Muscle of leg (tissue), 11 donors: Measurements from ENCODE around the gene OPN5. TPM values are rescaled to one million over a fixed set of nuclear protein-coding genes. Genes with fewer than 3 reads are reported as not detected.

Source experiments
- DNase-seq: peaks from one replicate; pipeline ENCODE4 v3.0.0; 2013
- H3K27ac ChIP-seq: one replicate; pipeline ENCODE4 v1.5.1; 2013; ENCODE audit warnings: mild to moderate bottlenecking, low read length, control low read depth
- H3K27me3 ChIP-seq: one replicate; pipeline ENCODE4 v1.6.1; 2013; ENCODE audit warnings: low read length; ENCODE audit not compliant: control insufficient read depth, insufficient read depth
- H3K36me3 ChIP-seq: one replicate; pipeline ENCODE4 v1.6.1; 2013; ENCODE audit warnings: low read length; ENCODE audit not compliant: control insufficient read depth, insufficient read depth
- H3K4me1 ChIP-seq: one replicate; pipeline ENCODE4 v1.6.1; 2013; ENCODE audit warnings: low read length; ENCODE audit not compliant: control insufficient read depth, insufficient read depth
- H3K4me3 ChIP-seq: one replicate; pipeline ENCODE4 v1.5.1; 2013; ENCODE audit warnings: low read length, control low read depth
- H3K9me3 ChIP-seq: replicated peaks from 2 replicates; pipeline ENCODE4 v1.6.1; 2013; ENCODE audit warnings: low read depth, low read length; ENCODE audit not compliant: control insufficient read depth
- WGBS: methylation state at CpG from one replicate; pipeline ENCODE4 v1.1.5; 2013; ENCODE audit warnings: missing lambda C conversion rate; ENCODE audit not compliant: insufficient coverage; 5-methylcytosine and 5-hydroxymethylcytosine counted together
- polyA plus RNA-seq, 8 donors: library from polyadenylated mRNA; unstranded; fragments of 120-200 nt; gene quantifications; one replicate each; pipeline versions ENCODE4 v1.2.1 to v1.2.3, GENCODE V29; 2013; ENCODE audit warnings: inconsistent platforms in 1 of 8, low replicate concordance in 1 of 8; ENCODE audit not compliant: insufficient read length in 8 of 8, insufficient read depth in 1 of 8
- total RNA-seq: library from RNA; stranded (reverse); fragments of 120-200 nt; gene quantifications from one replicate; pipeline ENCODE4 v1.2.4, GENCODE V29; 2013

OPN5 gene
- total and polyA plus RNA-seq, 9 donors, result 0.06 to 0.34 (median 0.19) TPM

- no peaks in the 10 kb centered on the region for H3K4me1 ChIP-seq
- no peaks in the 10 kb centered on the region for H3K9me3 ChIP-seq
- H3K36me3 ChIP-seq, result no peaks in the 10 kb centered on the region
- H3K27me3 ChIP-seq, result no peaks in the 10 kb centered on the region
- no peak for DNase-seq
- H3K27ac ChIP-seq, result no peak overlapping the region
- H3K4me3 ChIP-seq, result no peak overlapping the region
- WGBS, result no CpG with 5 or more reads among the region's 4 CpGs
Measured at GRCh38 chr6:47817749-47818148, 35.9 kb downstream of the OPN5 start.

GRCh38 chr6:47819461-47819860 lies 37.6 kb downstream of the OPN5 start:
- Histone ChIP-seq H3K36me3 (no peaks in the 10 kb centered on the region), H3K4me1 (no peaks in the 10 kb centered on the region), H3K9me3 (no peaks in the 10 kb centered on the region), H3K27ac (no peak overlapping the region), H3K27me3 (no peaks in the 10 kb centered on the region), H3K4me3 (no peak overlapping the region)
- no CpG with 5 or more reads among the region's 3 CpGs for WGBS
- DNase-seq, result no peak

GRCh38 chr6:47822856-47823554 lies 41.2 kb downstream of the OPN5 start:
- no peak overlapping the region for H3K4me3 ChIP-seq
- H3K27me3 ChIP-seq, result no peaks in the 10 kb centered on the region
- no peak for DNase-seq
- H3K27ac ChIP-seq, result no peak overlapping the region
- WGBS, result 100% methylated on average over 2 of the region's 6 CpGs
- H3K36me3 ChIP-seq, result no peaks in the 10 kb centered on the region
- no peaks in the 10 kb centered on the region for H3K4me1 ChIP-seq
- no peaks in the 10 kb centered on the region for H3K9me3 ChIP-seq

DNA sequence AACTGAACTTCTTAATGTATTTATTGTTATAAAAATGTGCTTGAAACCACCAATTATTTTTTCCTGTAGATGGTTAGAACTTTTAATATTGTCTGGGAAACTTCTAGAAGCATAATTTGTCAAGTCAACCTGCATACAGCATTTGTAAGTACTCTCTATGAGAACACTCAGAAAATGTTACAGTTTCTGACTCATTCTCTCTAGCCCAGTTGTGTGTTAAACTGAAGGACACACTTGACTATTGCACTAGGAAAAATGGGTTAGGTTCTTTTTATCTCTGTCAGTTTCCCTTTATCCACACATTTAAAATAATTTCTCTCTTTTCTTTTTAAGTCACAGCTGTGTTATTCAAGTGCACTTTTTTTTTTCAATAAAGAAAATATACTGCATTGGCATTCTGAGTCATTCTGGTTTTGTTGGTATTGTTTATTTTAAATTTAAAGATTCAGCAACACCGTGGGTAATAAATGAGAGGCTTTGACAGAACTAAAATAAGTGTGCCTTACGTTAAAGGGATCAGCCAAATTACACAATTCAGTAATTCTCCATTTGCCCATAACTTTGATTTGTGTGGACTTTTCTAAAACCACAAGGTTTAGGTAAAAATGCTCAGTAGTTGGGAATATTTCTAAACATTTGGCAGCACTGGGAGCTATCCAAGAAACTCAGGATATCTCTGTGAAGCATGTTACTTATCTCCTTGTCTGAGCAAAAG lies 50.7 kb downstream of the OPN5 start:
- no CpG with 5 or more reads among the region's 2 CpGs for WGBS

DNA sequence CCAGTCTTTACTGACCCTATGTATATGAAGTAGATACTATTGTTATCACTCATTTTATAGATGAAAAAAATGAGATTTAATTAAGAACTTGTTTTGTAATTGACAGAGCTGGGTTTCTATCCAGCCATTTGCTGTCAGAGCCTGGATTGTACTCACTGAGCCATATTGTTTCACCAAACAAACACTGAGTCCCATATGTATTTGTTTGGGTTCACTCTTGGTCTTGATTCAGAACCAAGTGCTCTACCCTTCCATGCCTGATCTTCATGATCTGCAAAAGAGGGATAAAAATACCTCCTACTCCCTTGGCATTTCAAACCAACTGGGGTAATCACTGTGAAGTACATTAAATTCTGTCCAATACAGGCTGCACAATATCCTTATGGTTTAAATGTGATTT lies 52.4 kb downstream of the OPN5 start:
- no peaks in the 10 kb centered on the region for H3K27me3 ChIP-seq
- H3K9me3 ChIP-seq, result no peaks in the 10 kb centered on the region
- no peaks in the 10 kb centered on the region for H3K36me3 ChIP-seq
- no peak overlapping the region for H3K27ac ChIP-seq
- no peaks in the 10 kb centered on the region for H3K4me1 ChIP-seq
- DNase-seq, result no peak
- H3K4me3 ChIP-seq, result no peak overlapping the region

More for the DNA sequence above, 50.7 kb downstream of the OPN5 start:
- no peak for DNase-seq
- H3K9me3 ChIP-seq, result no peaks in the 10 kb centered on the region
- H3K27me3 ChIP-seq, result no peaks in the 10 kb centered on the region
- H3K4me1 ChIP-seq, result no peaks in the 10 kb centered on the region
- H3K27ac ChIP-seq, result no peak overlapping the region
- H3K36me3 ChIP-seq, result no peaks in the 10 kb centered on the region
- no peak overlapping the region for H3K4me3 ChIP-seq

DNA sequence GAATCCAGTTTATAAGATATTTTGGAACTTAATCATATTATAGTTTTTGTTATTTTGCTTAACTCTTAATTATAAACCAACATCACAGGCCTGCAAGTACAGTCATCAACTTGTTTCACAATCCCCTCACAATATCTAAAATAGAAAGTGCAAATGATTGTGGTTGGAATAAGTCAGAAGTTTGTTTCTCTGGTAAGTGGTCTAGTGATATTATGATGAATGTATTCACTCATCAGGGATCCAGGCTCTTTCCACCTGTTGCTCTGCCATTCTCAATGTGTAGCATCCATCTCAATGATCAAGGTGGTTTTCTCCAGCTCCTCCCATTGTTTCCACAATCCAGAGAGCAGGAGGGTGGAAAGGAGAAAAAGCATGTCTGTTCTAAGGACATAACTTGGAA lies 54.2 kb downstream of the OPN5 start:
- H3K4me3 ChIP-seq, result no peak overlapping the region
- no peaks in the 10 kb centered on the region for H3K9me3 ChIP-seq
- no peaks in the 10 kb centered on the region for H3K27me3 ChIP-seq
- no peaks in the 10 kb centered on the region for H3K4me1 ChIP-seq
- no peaks in the 10 kb centered on the region for H3K36me3 ChIP-seq
- DNase-seq, result no peak
- H3K27ac ChIP-seq, result no peak overlapping the region

DNA sequence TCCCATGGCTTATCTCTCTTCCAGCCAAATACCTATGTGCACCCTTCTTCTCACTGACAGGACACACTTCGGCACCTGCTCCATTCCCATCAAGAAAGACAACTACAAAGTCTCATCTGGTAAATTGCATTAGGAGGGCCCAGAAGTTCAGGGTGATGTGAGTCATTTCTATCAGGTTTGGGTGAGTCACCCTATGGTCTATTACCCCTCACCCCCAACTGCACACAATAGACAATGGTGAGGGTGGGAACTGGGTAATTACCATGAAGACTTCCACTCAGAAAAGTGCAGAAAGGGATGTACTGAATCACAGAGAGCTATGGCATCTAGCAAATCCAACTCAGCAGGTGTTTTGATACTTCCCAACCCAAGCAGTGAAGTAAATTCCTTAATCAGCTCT lies 54.8 kb downstream of the OPN5 start:
- Histone ChIP-seq H3K36me3 (no peaks in the 10 kb centered on the region), H3K9me3 (no peaks in the 10 kb centered on the region), H3K27me3 (no peaks in the 10 kb centered on the region), H3K4me3 (no peak overlapping the region), H3K4me1 (no peaks in the 10 kb centered on the region), H3K27ac (no peak overlapping the region)
- WGBS, result no CpG with 5 or more reads among the region's 1 CpG
- DNase-seq, result no peak

- no peak for DNase-seq
- Histone ChIP-seq H3K36me3 (no peaks in the 10 kb centered on the region), H3K4me1 (no peaks in the 10 kb centered on the region), H3K9me3 (no peaks in the 10 kb centered on the region), H3K27ac (no peak overlapping the region), H3K27me3 (no peaks in the 10 kb centered on the region), H3K4me3 (no peak overlapping the region)
- WGBS, result 90% methylated on average over 1 of the region's 1 CpG
Measured at GRCh38 chr6:47839645-47840044, 57.8 kb downstream of the OPN5 start.

GRCh38 chr6:47844881-47845280 lies 63.0 kb downstream of the OPN5 start:
- Histone ChIP-seq H3K9me3 (no peaks in the 10 kb centered on the region), H3K27me3 (no peaks in the 10 kb centered on the region), H3K27ac (no peak overlapping the region), H3K4me3 (no peak overlapping the region), H3K4me1 (no peaks in the 10 kb centered on the region), H3K36me3 (no peaks in the 10 kb centered on the region)
- no peak for DNase-seq
- WGBS, result 82% methylated on average over 2 of the region's 3 CpGs

DNA sequence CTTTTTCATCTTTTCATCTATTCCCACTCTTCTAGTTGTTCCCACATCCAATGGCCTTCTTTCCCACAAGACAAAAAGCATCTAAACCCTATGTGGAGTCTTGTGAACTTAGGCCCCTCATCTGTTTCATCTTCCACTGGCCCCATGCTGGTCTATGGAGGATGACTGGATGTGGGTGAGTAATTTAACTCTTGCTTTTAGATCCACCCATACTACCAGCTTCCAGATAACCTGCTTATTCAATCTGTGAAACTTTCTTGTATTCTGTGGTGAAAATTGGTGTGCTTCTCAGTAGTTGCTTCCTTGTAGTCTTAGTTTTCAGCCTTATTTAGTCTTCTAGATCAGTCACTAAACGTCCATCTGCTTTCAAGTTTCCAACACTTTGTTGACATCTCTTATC lies 64.9 kb downstream of the OPN5 start:
- no CpG with 5 or more reads among the region's 1 CpG for WGBS

More for the DNA sequence above, 64.9 kb downstream of the OPN5 start:
- Histone ChIP-seq H3K4me3 (no peak overlapping the region), H3K27me3 (no peaks in the 10 kb centered on the region), H3K9me3 (no peaks in the 10 kb centered on the region), H3K27ac (no peak overlapping the region), H3K4me1 (no peaks in the 10 kb centered on the region), H3K36me3 (no peaks in the 10 kb centered on the region)
- no peak for DNase-seq
